OCI-LY7 (cell line): ENCODE results near the gene REC114. TPM values are rescaled to one million over a fixed set of nuclear protein-coding genes. Genes with fewer than 3 reads are reported as not detected.
"Not testable (repeated sequence)": the region's sequence is repeated elsewhere in the genome, so short reads cannot be mapped to it uniquely, and the experiment has no call there.

Experiments used
- BruUV-seq: library from RNA; stranded (reverse); fragments of 400-500 nt; replicated peaks from 2 replicates; lab custom pipeline; 2021; lab: Mats Ljungman, UMichigan
- CTCF ChIA-PET: fragments of 300-600 bp; sonication (Branson Sonifier 250); formaldehyde crosslinking; loops from one replicate; lab custom pipeline; 2022; ENCODE audit warnings: antibody characterized with exemption; ENCODE audit not compliant: unreplicated experiment; lab: Charles Lee
- POLR2A ChIA-PET: fragments of 300-600 bp; sonication (Branson Sonifier 250); formaldehyde crosslinking; loops from one replicate; lab custom pipeline; 2022; ENCODE audit warnings: antibody characterized with exemption; lab: Charles Lee
- DNase-seq: peaks from one replicate; pipeline ENCODE4 v3.0.0-alpha.2; 2015; ENCODE audit warnings: low spot score
- H2AFZ ChIP-seq: fragments of 200-600 bp; sonication (generic), shearing (Covaris generic); 2 replicates; pipeline ENCODE4 v1.6.1; 2014; ENCODE audit warnings: mild to moderate bottlenecking, antibody characterized with exemption, low read length, moderate library complexity
- H3K27ac ChIP-seq: fragments of 200-600 bp; sonication (generic); 2 replicates; pipeline ENCODE4 v1.5.1; 2014; ENCODE audit warnings: mixed run types, low read depth, mild to moderate bottlenecking, moderate library complexity, low read length, inconsistent platforms; ENCODE audit not compliant: poor library complexity, severe bottlenecking
- H3K36me3 ChIP-seq: fragments of 200-600 bp; sonication (generic); 2 replicates; pipeline ENCODE4 v1.6.1; 2014; ENCODE audit warnings: mild to moderate bottlenecking, antibody characterized with exemption, low read length, moderate library complexity, mixed read lengths; ENCODE audit not compliant: insufficient read depth
- H3K4me1 ChIP-seq: fragments of 200-600 bp; sonication (generic); 2 replicates; pipeline ENCODE4 v1.5.1; 2014; ENCODE audit warnings: mild to moderate bottlenecking, low read length; ENCODE audit not compliant: insufficient read depth, poor library complexity, severe bottlenecking
- H3K4me2 ChIP-seq: fragments of 200-600 bp; sonication (generic); 2 replicates; pipeline ENCODE4 v1.6.1; 2014; ENCODE audit warnings: mild to moderate bottlenecking, low read length
- H3K4me3 ChIP-seq: fragments of 200-600 bp; sonication (generic); 2 replicates; pipeline ENCODE4 v1.5.1; 2014; ENCODE audit warnings: mild to moderate bottlenecking, low read depth, low read length; ENCODE audit not compliant: poor library complexity, severe bottlenecking
- H3K79me2 ChIP-seq: fragments of 200-600 bp; sonication (generic); 2 replicates; pipeline ENCODE4 v1.6.1; 2016; ENCODE audit warnings: low read depth, mild to moderate bottlenecking, low read length, moderate library complexity, mixed read lengths; ENCODE audit not compliant: insufficient read depth
- H3K9me2 ChIP-seq: fragments of 200-600 bp; sonication (generic); 2 replicates; pipeline ENCODE4 v1.6.1; 2016; ENCODE audit warnings: mild to moderate bottlenecking, low read length, mixed read lengths; ENCODE audit not compliant: insufficient read depth
- H3K9me3 ChIP-seq: fragments of 200-600 bp; sonication (generic); 2 replicates; pipeline ENCODE4 v1.6.1; 2014; ENCODE audit warnings: mild to moderate bottlenecking, mixed run types, low read length, mixed read lengths
- H4K20me1 ChIP-seq: fragments of 200-600 bp; sonication (generic); 2 replicates; pipeline ENCODE4 v1.6.1; 2014; ENCODE audit warnings: mild to moderate bottlenecking, antibody characterized with exemption, low read length, moderate library complexity, mixed read lengths; ENCODE audit not compliant: insufficient read depth
- EZH2phosphoT487 ChIP-seq: fragments of 200-600 bp; sonication (generic); IDR thresholded peaks from 2 replicates; pipeline ENCODE4 v1.6.1; 2018; ENCODE audit warnings: low read depth, borderline replicate concordance, mild to moderate bottlenecking, mixed run types, antibody characterized with exemption, low read length, moderate library complexity, mixed read lengths
- intact Hi-C: fragments of 100-400 bp; cut with micrococcal nuclease; formaldehyde crosslinking; loops from one replicate; pipeline ENCODE4 v1.10.0; 2022; ENCODE audit not compliant: unreplicated experiment
- total RNA-seq, 2 experiments: library from RNA; depleted of rRNA in 1 of 2; stranded (reverse); fragments of >200 nt in 1 of 2; shearing (Covaris generic) in 1 of 2; gene quantifications; 2 replicates each; pipeline ENCODE4 v1.2.3, GENCODE V29; 2014 to 2022
- TF ChIP-seq, protein P1 (sequence below): fragments of 200-600 bp; sonication (generic); conservative IDR thresholded peaks from 2 replicates; pipeline ENCODE4 v1.5.1; 2014; ENCODE audit warnings: mild to moderate bottlenecking, antibody characterized with exemption, low read length, moderate library complexity, mixed read lengths

REC114 gene
- total RNA-seq, 2 experiments from 2014 or later, result not detected

GRCh38 chr15:73483053-73483452, 40.1 kb downstream of the REC114 start:
- Histone ChIP-seq H3K9me2 (no peaks in the 10 kb centered on the region), H3K79me2 (no peaks in the 10 kb centered on the region), H3K4me1 (no peaks in the 10 kb centered on the region), H4K20me1 (no peaks in the 10 kb centered on the region), H2AFZ (no peak overlapping the region), H3K4me3 (no peak overlapping the region), H3K9me3 (no peaks in the 10 kb centered on the region), H3K27ac (no peak overlapping the region), H3K4me2 (no peak overlapping the region), H3K36me3 (no peaks in the 10 kb centered on the region)
- ChIA-PET POLR2A (interaction anchor here (0.5 kb wide), 1 partner anchor 13 kb away, joined by 10 read pairs; no protein-coding TSS in a partner anchor), CTCF (interaction anchor here (0.6 kb wide), 1 partner anchor 990 kb away, joined by 3 read pairs; no protein-coding TSS in a partner anchor)
- intact Hi-C loops, result no loop called here
- no peak for TF ChIP-seq EZH2phosphoT487
- TF ChIP-seq, protein P1, sequence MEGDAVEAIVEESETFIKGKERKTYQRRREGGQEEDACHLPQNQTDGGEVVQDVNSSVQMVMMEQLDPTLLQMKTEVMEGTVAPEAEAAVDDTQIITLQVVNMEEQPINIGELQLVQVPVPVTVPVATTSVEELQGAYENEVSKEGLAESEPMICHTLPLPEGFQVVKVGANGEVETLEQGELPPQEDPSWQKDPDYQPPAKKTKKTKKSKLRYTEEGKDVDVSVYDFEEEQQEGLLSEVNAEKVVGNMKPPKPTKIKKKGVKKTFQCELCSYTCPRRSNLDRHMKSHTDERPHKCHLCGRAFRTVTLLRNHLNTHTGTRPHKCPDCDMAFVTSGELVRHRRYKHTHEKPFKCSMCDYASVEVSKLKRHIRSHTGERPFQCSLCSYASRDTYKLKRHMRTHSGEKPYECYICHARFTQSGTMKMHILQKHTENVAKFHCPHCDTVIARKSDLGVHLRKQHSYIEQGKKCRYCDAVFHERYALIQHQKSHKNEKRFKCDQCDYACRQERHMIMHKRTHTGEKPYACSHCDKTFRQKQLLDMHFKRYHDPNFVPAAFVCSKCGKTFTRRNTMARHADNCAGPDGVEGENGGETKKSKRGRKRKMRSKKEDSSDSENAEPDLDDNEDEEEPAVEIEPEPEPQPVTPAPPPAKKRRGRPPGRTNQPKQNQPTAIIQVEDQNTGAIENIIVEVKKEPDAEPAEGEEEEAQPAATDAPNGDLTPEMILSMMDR, result no peak
- no TSS peak for BruUV-seq
- DNase-seq, result no peak

- no peak overlapping the region for H2AFZ ChIP-seq
- TF ChIP-seq, protein P1, result no peak
- TF ChIP-seq EZH2phosphoT487, result no peak
- BruUV-seq, result no TSS peak
- POLR2A ChIA-PET, result interaction anchor here (1.1 kb wide), 1 partner anchor 20 kb away, joined by 3 read pairs; no protein-coding TSS in a partner anchor
- CTCF ChIA-PET, result no interaction called here
- H3K79me2 ChIP-seq, result no peaks in the 10 kb centered on the region
- no peak overlapping the region for H3K4me2 ChIP-seq
- no peak overlapping the region for H3K27ac ChIP-seq
- no peaks in the 10 kb centered on the region for H3K36me3 ChIP-seq
- no peaks in the 10 kb centered on the region for H3K9me2 ChIP-seq
- no peaks in the 10 kb centered on the region for H3K4me1 ChIP-seq
- no peak overlapping the region for H3K4me3 ChIP-seq
- no peaks in the 10 kb centered on the region for H4K20me1 ChIP-seq
- intact Hi-C loops, result no loop called here
- DNase-seq, result no peak
- H3K9me3 ChIP-seq, result no peaks in the 10 kb centered on the region
Measured at GRCh38 chr15:73485372-73485771, 42.4 kb downstream of the REC114 start.

GRCh38 chr15:73485885-73486284, 42.9 kb downstream of the REC114 start:
- H3K4me1 ChIP-seq, H3K36me3 ChIP-seq, BruUV-seq, H3K4me3 ChIP-seq, H3K9me2 ChIP-seq, H3K9me3 ChIP-seq, H3K27ac ChIP-seq, H2AFZ ChIP-seq, H4K20me1 ChIP-seq, H3K79me2 ChIP-seq, DNase-seq, intact Hi-C loops, H3K4me2 ChIP-seq: not testable (repeated sequence)
- POLR2A ChIA-PET, result interaction anchor here (1.1 kb wide), 1 partner anchor 21 kb away, joined by 3 read pairs; no protein-coding TSS in a partner anchor
- CTCF ChIA-PET, result interaction anchor here (0.6 kb wide), 1 partner anchor 222 kb away, joined by 3 read pairs; no protein-coding TSS in a partner anchor
